Activated T-helper 17 cell treated with anti-CD3 and anti-CD28 coated beads, Interleukin-2, amount 50 U/mL, for 72 hours (primary cell): ENCODE measurements around the gene CSTF1. TPM values are rescaled to one million over a fixed set of nuclear protein-coding genes. Genes with fewer than 3 reads are reported as not detected.

Experiments used
- total RNA-seq, 2 donors: library from RNA; stranded (reverse); gene quantifications; one replicate each; pipeline ENCODE4 v1.2.3, GENCODE V29; 2022

The CSTF1 gene
- total RNA-seq, 2 donors from 2014 or later, result 71.2 to 76.5 TPM

Other genes with a start within 250 kb of the CSTF1 start
- not detected for gene MC3R, start 143.9 kb upstream of the CSTF1 start, total RNA-seq
- 1 to 10 TPM; 2.2 to 3.6 TPM for gene FAM210B, start 33.7 kb upstream of the CSTF1 start, total RNA-seq
- 100 to 1,000 TPM in 1 of 2 donors, 10 to 100 TPM in 1; 86.3 to 112 TPM for gene AURKA, start 430 bp upstream of the CSTF1 start, total RNA-seq
- gene CASS4, start 19.6 kb downstream of the CSTF1 start, total RNA-seq, result 1 to 10 TPM; 5.1 to 9.4 TPM
- gene RTF2, start 76.0 kb downstream of the CSTF1 start, total RNA-seq, result 10 to 100 TPM; 62.4 to 80.0 TPM
- gene FAM209A, start 132.1 kb downstream of the CSTF1 start, total RNA-seq, result 1 to 10 TPM; 1.4 to 1.6 TPM
- 1 to 10 TPM in 1 of 2 donors, under 1 TPM in 1; 0.74 to 1.5 TPM for gene FAM209B, start 140.6 kb downstream of the CSTF1 start, total RNA-seq
- not detected for gene TFAP2C, start 236.7 kb downstream of the CSTF1 start, total RNA-seq